HepG2 (cell line): Measurements from ENCODE around the gene KLB. TPM values are rescaled to one million over a fixed set of nuclear protein-coding genes. Genes with fewer than 3 reads are reported as not detected.

ENCODE experiments used
- BRD4 ChIP-seq: sonication (generic); formaldehyde crosslinking; IDR thresholded peaks from 2 replicates; pipeline ENCODE4 v1.4.0; 2020; ENCODE audit warnings: missing genetic modification reagents
- CAMTA2 ChIP-seq: sonication (generic); formaldehyde crosslinking; IDR thresholded peaks from 2 replicates; pipeline ENCODE4 v1.4.0; 2020; ENCODE audit warnings: mild to moderate bottlenecking, missing genetic modification reagents, borderline replicate concordance
- CREM ChIP-seq, 2 experiments: sonication (generic) in 1 of 2; formaldehyde crosslinking in 1 of 2; IDR thresholded peaks; 2 replicates each; pipeline versions ENCODE4 v1.4.0 to v1.6.1; 2016 to 2020; ENCODE audit warnings: antibody characterized with exemption in 1 of 2, mild to moderate bottlenecking in 1 of 2, missing genetic modification reagents in 1 of 2
- DNMT1 ChIP-seq: sonication (generic); formaldehyde crosslinking; IDR thresholded peaks from 2 replicates; pipeline ENCODE4 v1.5.1; 2020; ENCODE audit warnings: mild to moderate bottlenecking, missing genetic modification reagents
- DNMT3B ChIP-seq: conservative IDR thresholded peaks from 2 replicates; pipeline ENCODE4 v1.6.1; 2016; ENCODE audit warnings: missing biosample characterization, control low read depth
- EZH2 ChIP-seq: conservative IDR thresholded peaks from 2 replicates; pipeline ENCODE4 v1.6.1; 2012; ENCODE audit warnings: mild to moderate bottlenecking, low read depth, low read length, moderate library complexity
- HES4 ChIP-seq: sonication (generic); formaldehyde crosslinking; IDR thresholded peaks from 2 replicates; pipeline ENCODE4 v1.9.0; 2021; ENCODE audit warnings: mild to moderate bottlenecking, missing genetic modification reagents, borderline replicate concordance
- IRF2 ChIP-seq: IDR thresholded peaks from 2 replicates; pipeline ENCODE4 v1.6.1; 2018; ENCODE audit warnings: missing genetic modification reagents, missing compliant biosample characterization
- KDM4B ChIP-seq: sonication (generic); formaldehyde crosslinking; IDR thresholded peaks from 2 replicates; pipeline ENCODE4 v1.4.0; 2020; ENCODE audit warnings: missing genetic modification reagents
- KMT2A ChIP-seq: sonication (generic); formaldehyde crosslinking; IDR thresholded peaks from 2 replicates; pipeline ENCODE4 v1.4.0; 2020; ENCODE audit warnings: missing genetic modification reagents
- MIXL1 ChIP-seq: IDR thresholded peaks from 2 replicates; pipeline ENCODE4 v1.6.1; 2016
- NCOA2 ChIP-seq: sonication (generic); formaldehyde crosslinking; IDR thresholded peaks from 2 replicates; pipeline ENCODE4 v1.8.0; 2022; ENCODE audit warnings: inconsistent platforms
- NR2F2 ChIP-seq: IDR thresholded peaks from 2 replicates; pipeline ENCODE4 v1.6.1; 2012; ENCODE audit warnings: low read depth, inconsistent platforms, borderline replicate concordance
- POGZ ChIP-seq: sonication (generic); formaldehyde crosslinking; IDR thresholded peaks from 2 replicates; pipeline ENCODE4 v1.4.0; 2020; ENCODE audit warnings: mild to moderate bottlenecking, missing genetic modification reagents
- POLR2AphosphoS5 ChIP-seq: IDR thresholded peaks from 2 replicates; pipeline ENCODE4 v1.6.1; 2012; ENCODE audit warnings: low read depth, low read length
- RCOR2 ChIP-seq: IDR thresholded peaks from 2 replicates; pipeline ENCODE4 v1.6.1; 2016; ENCODE audit warnings: missing biosample characterization, missing genetic modification reagents
- TP53 ChIP-seq: sonication (generic); formaldehyde crosslinking; conservative IDR thresholded peaks from 2 replicates; pipeline ENCODE4 v1.4.0; 2020; ENCODE audit warnings: missing genetic modification reagents
- ZBTB38 ChIP-seq: sonication (generic); formaldehyde crosslinking; IDR thresholded peaks from 2 replicates; pipeline ENCODE4 v1.5.1; 2020; ENCODE audit warnings: mild to moderate bottlenecking, missing genetic modification reagents
- ZBTB7B ChIP-seq: sonication (generic); formaldehyde crosslinking; IDR thresholded peaks from 2 replicates; pipeline ENCODE4 v1.4.0; 2020; ENCODE audit warnings: missing genetic modification reagents
- ZFP91 ChIP-seq: sonication (generic); formaldehyde crosslinking; IDR thresholded peaks from 2 replicates; pipeline ENCODE4 v1.9.0; 2022; ENCODE audit warnings: missing genetic modification reagents, mild to moderate bottlenecking, borderline replicate concordance
- ZNF124 ChIP-seq: sonication (generic); formaldehyde crosslinking; IDR thresholded peaks from 2 replicates; pipeline ENCODE4 v1.4.0; 2020; ENCODE audit warnings: missing genetic modification reagents
- ZNF383 ChIP-seq: sonication (generic); formaldehyde crosslinking; IDR thresholded peaks from 2 replicates; pipeline ENCODE4 v1.4.0; 2020; ENCODE audit warnings: missing genetic modification reagents, mild to moderate bottlenecking, borderline replicate concordance
- ZNF484 ChIP-seq: sonication (generic); formaldehyde crosslinking; IDR thresholded peaks from 2 replicates; pipeline ENCODE4 v1.5.1; 2020; ENCODE audit warnings: mild to moderate bottlenecking, low read depth, missing genetic modification reagents, borderline replicate concordance
- ZNF652 ChIP-seq: IDR thresholded peaks from 2 replicates; pipeline ENCODE4 v1.6.1; 2016; ENCODE audit warnings: low read depth, borderline replicate concordance
- ZNF672 ChIP-seq: sonication (generic); formaldehyde crosslinking; IDR thresholded peaks from 2 replicates; pipeline ENCODE4 v1.8.1; 2022; ENCODE audit warnings: missing genetic modification reagents
- ZNF766 ChIP-seq: sonication (generic); formaldehyde crosslinking; IDR thresholded peaks from 2 replicates; pipeline ENCODE4 v1.5.0; 2020; ENCODE audit warnings: missing genetic modification reagents, borderline replicate concordance
- ZSCAN21 ChIP-seq: sonication (generic); formaldehyde crosslinking; IDR thresholded peaks from 2 replicates; pipeline ENCODE4 v1.8.0; 2022; ENCODE audit warnings: mild to moderate bottlenecking, missing genetic modification reagents, moderate library complexity, borderline replicate concordance
- polyA plus RNA-seq, 8 experiments: library from polyadenylated mRNA; depleted of rRNA in 3 of 8; stranded (reverse) in 7 of 8; unstranded in 1 of 8; fragments of >200 nt; fragmentation: Illumina TruSeq in 4 of 8; extraction: Trizol in 4 of 8; gene quantifications; 2 replicates each; pipeline versions ENCODE4 v1.2.1 to v1.2.3, GENCODE V29; 2011 to 2016; ENCODE audit warnings: low read depth in 4 of 8, missing spikeins in 1 of 8, mixed read lengths in 1 of 8; ENCODE audit not compliant: insufficient read depth in 1 of 8
- total RNA-seq, 5 experiments: library from RNA; depleted of rRNA; stranded (reverse); fragments of >200 nt; fragmentation: Illumina TruSeq; extraction: Trizol; gene quantifications; 2 replicates each; pipeline ENCODE4 v1.2.3, GENCODE V29; 2016; ENCODE audit warnings: low read depth in 1 of 5
- TF ChIP-seq, protein P1 (sequence below): sonication (generic); formaldehyde crosslinking; IDR thresholded peaks from 2 replicates; pipeline ENCODE4 v1.5.1; 2020; ENCODE audit warnings: mild to moderate bottlenecking, missing genetic modification reagents, borderline replicate concordance
- TF ChIP-seq, protein P2 (sequence below): sonication (generic); formaldehyde crosslinking; IDR thresholded peaks from 2 replicates; pipeline ENCODE4 v1.4.0; 2020; ENCODE audit warnings: missing genetic modification reagents

The KLB gene
- total and polyA plus RNA-seq, 2 of the 13 experiments (the other 11 are each of a cell fraction or from before 2014, with no cell fraction given) = 25.3 to 82.0 TPM

GRCh38 chr4:39429476-39430334 is 23.0 kb downstream of the KLB start (continued):
- 0 out of 2 replicates have a peak, but pooled peaks have one; percentile 30 for TF ChIP-seq KMT2A
- TF ChIP-seq, protein P1, sequence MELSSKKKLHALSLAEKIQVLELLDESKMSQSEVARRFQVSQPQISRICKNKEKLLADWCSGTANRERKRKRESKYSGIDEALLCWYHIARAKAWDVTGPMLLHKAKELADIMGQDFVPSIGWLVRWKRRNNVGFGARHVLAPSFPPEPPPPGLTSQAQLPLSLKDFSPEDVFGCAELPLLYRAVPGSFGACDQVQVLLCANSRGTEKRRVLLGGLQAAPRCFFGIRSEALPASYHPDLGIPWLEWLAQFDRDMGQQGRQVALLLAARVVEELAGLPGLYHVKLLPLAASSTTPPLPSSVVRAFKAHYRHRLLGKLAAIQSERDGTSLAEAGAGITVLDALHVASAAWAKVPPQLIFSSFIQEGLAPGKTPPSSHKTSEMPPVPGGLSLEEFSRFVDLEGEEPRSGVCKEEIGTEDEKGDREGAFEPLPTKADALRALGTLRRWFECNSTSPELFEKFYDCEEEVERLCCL (CRISPR knock-in tag) = no peak
- TF ChIP-seq RCOR2 (CRISPR knock-in tag) = peak; percentile 34
- 0 out of 2 replicates have a peak, but pooled peaks have one; percentile 21 for TF ChIP-seq ZBTB7B
- TF ChIP-seq ZNF766 (CRISPR knock-in tag) = no peak
- TF ChIP-seq CREM (IDR thresholded peaks at IDR 0.05) = peak; percentile 80
- TF ChIP-seq CREM (CRISPR knock-in tag; IDR thresholded peaks at IDR 0.05) = no peak
- no peak for TF ChIP-seq ZNF383 (CRISPR knock-in tag)
- TF ChIP-seq KDM4B = 0 out of 2 replicates have a peak, but pooled peaks have one; percentile 6
- peak; percentile 44; the same call in 1 of the 2 replicates for TF ChIP-seq MIXL1
- TF ChIP-seq EZH2 = no peak
- TF ChIP-seq ZNF124 = no peak
- TF ChIP-seq CAMTA2 (CRISPR knock-in tag) = no peak
- TF ChIP-seq ZBTB38 (CRISPR knock-in tag) = no peak
- no peak for TF ChIP-seq TP53 (CRISPR knock-in tag)
- no peak for TF ChIP-seq ZNF652 (CRISPR knock-in tag)
- peak; percentile 51 for TF ChIP-seq POGZ (CRISPR knock-in tag)
- TF ChIP-seq, protein P2, sequence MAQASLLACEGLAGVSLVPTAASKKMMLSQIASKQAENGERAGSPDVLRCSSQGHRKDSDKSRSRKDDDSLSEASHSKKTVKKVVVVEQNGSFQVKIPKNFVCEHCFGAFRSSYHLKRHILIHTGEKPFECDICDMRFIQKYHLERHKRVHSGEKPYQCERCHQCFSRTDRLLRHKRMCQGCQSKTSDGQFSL (CRISPR knock-in tag) = no peak
- TF ChIP-seq NCOA2 (CRISPR knock-in tag) = peak; percentile 91
- TF ChIP-seq HES4 (CRISPR knock-in tag) = no peak
- no peak for TF ChIP-seq ZSCAN21
- TF ChIP-seq NR2F2 = peak; percentile 91; the same call in 1 of the 2 replicates
- peak; percentile 52 for TF ChIP-seq POLR2AphosphoS5
- no peak for TF ChIP-seq ZNF672 (CRISPR knock-in tag)
- TF ChIP-seq ZFP91 (CRISPR knock-in tag) = peak; percentile 60; the same call in 1 of the 2 replicates
- peak; percentile 35; the same call in 1 of the 2 replicates for TF ChIP-seq BRD4 (CRISPR knock-in tag)
- no peak for TF ChIP-seq DNMT1 (CRISPR knock-in tag)
- no peak for TF ChIP-seq ZNF484
- no peak for TF ChIP-seq DNMT3B (CRISPR knock-in tag)
- TF ChIP-seq IRF2 (CRISPR knock-in tag) = 0 out of 2 replicates have a peak, but pooled peaks have one; percentile 26
